HG03175 (cell line): ENCODE results near the gene FAM184A.
"Not testable (repeated sequence)": the region's sequence is repeated elsewhere in the genome, so short reads cannot be mapped to it uniquely, and the experiment has no call there.

Source experiments
- ATAC-seq: cut with Tn5 transposase; IDR thresholded peaks from one replicate; pipeline ENCODE4 v1.9.1; 2021; ENCODE audit warnings: mild to moderate bottlenecking, moderate library complexity; ENCODE audit not compliant: unreplicated experiment

FAM184A gene

GRCh38 chr6:119022796-119023195 is 55.7 kb downstream of the FAM184A start:
- ATAC-seq = no peak

- no peak for ATAC-seq
Measured at GRCh38 chr6:119020597-119021561, 57.6 kb downstream of the FAM184A start.

- ATAC-seq = not testable (repeated sequence)
Measured at GRCh38 chr6:119015165-119015564, 63.3 kb downstream of the FAM184A start.

GRCh38 chr6:119012521-119012920 is 65.9 kb downstream of the FAM184A start:
- no peak for ATAC-seq

- not testable (repeated sequence) for ATAC-seq
Measured at GRCh38 chr6:119009266-119009665, 69.2 kb downstream of the FAM184A start.

DNA sequence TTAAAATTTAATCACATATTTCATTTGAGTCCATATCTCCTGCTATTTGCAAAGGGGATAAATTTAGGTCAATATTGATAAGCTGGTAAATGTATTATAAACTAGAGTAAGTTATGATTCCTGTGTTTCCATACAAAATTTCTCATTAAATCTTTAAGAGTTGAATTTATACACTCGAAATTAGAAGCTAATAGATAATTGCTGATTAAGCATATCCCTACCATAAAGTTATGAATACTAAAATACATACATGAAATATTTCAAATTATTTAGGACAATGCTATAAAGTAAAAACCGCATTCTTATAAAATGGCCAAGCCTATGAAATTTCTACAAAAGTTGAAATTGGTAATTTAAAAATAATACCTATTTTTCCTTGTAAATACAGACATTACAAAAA is 71.5 kb downstream of the FAM184A start:
- ATAC-seq = no peak

DNA sequence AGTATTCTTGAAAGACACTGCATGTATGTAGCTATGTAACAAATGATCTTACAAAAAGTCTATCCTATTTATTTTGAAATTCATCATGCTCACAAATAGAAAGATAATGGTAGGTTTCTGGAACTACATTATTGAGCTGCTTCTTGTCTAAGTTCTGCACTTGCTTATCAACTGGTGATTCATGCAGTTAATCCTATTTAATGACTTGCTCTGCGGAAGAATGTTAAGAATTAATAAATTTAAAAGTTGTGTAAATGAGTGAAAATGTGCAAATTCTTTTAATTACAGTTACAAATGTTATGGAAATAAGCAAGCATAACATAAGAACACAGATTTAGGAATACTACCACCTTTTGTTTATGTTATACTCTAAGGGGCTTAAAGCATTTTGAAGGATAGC is 76.4 kb downstream of the FAM184A start:
- no peak for ATAC-seq

GRCh38 chr6:118999494-119000040 is 78.9 kb downstream of the FAM184A start:
- ATAC-seq = no peak

GRCh38 chr6:118997426-118997825 is 81.0 kb downstream of the FAM184A start:
- ATAC-seq = not testable (repeated sequence)

- ATAC-seq = no peak
Measured at GRCh38 chr6:118996289-118996820, 82.1 kb downstream of the FAM184A start.

DNA sequence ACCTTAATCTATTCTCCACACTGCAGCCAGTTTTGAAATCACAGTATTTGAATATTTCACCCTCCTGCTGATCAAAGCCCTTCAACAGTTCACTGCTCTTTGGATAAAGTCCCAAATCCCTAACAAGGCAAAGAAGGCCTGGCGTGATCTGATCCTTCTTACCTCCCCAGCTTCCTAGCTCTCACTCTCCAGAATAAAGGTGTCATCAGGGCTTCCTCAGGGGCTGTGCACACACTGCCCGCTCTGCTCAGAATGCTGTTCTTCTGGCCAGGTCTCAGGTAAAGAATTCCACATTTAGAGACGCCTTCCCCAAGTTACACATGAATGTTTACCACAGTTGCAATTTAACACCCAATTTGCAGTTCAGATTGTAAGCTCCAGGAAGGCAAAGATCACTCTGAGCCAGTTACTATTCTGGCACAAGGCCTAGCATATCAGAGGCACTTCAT is 84.6 kb downstream of the FAM184A start:
- no peak for ATAC-seq

- no peak for ATAC-seq
Measured at GRCh38 chr6:118993358-118993757, 85.1 kb downstream of the FAM184A start.

DNA sequence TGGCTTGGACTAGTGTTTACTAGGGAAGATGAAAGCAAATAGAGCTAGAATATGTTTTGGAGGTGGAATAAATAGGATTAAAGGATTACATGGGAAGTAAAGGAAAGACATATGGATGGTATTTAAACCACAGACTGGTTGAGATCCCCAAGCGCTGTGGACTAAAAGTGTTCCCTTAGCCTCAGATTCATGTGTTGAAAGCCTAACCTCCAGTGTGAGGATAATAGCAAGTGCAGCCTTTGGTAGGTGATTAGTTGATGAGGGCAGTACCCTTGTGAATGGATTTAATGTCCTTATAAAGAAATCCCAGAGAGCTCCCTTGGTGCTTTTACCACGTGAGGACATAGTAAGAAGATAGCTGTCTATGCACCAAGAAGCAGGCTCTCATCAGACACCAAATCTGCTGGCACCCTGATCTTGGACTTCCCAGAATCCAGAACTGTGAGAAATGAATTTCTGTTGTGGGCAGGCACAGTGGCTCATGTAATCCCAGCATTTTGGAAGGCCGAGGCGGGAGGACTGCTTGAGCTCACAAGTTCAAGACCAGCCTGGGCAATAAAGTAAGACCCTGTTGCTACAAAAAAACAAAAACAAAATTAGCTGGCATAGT is 86.2 kb downstream of the FAM184A start:
- no peak for ATAC-seq

DNA sequence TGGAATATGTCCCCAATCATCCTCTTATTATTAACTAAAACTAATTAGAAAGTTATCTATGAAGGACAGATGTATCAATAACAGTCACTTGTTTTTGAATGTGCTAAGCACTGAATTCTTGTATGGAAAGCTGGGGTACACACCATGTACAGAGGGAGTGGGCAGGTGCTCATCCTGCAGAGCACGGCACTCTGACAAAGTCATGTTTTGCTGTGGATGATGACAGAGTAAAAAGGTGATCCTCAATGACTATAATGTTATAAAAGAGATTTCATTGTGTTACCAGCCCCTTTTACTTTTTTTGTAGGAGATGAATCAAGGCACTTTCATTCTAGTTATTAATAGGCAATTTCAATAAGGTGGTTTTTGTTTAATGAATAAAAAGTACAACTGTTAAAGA is 92.2 kb downstream of the FAM184A start:
- no peak for ATAC-seq

DNA sequence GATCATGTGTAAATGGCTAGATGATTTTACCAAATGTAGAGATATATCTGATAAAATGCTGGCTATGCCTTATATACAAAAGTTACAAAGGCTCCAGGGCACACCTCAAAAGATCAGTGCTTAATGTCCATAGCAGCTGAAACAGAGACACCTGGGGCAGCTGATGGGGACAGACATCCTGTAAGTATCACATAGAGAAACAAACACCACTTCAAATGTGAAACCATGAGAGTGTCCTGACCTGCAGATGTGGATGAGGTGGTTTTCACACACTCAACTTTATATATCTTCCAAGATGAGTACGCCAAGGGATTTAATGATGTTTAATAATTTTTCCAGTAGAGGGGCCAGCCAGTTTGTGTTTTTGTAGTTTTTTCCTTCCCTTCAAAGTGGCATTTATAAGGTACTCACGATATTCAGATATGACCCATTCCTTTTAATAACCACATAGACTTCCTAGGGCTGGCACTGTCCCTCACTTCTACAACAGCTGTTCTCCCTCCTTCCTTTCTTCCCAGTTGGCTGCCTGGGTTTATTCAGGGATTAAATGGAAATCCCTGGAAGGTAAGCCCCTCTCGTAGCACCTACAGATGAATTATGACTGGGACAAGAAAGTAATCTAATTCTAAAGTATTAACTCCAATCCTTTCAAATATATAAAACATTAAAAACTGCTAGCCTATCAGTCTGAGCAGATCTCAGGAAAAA is 93.2 kb downstream of the FAM184A start:
- ATAC-seq = no peak

DNA sequence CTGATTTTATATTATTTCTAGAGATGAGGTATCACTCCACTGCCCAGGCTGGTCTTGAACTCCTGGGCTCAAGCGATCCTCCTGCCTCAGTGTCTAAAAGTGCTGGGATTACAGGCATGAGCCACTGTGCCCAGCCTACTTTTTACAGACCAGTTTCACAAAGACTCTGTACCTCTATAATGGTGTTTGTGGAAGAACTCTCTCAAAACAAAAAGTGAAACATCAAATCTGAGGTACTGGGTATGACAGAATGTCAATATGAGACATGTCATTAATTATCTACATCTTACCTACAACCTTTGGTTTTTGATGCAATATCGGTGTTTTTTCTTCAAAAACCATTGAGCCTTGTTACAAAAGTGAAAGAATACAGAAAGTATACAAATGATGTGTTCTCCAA is 94.1 kb downstream of the FAM184A start:
- ATAC-seq = no peak

- ATAC-seq = no peak
Measured at GRCh38 chr6:118982575-118982911, 95.9 kb downstream of the FAM184A start.

- ATAC-seq = no peak
Measured at GRCh38 chr6:118981884-118982574, 96.4 kb downstream of the FAM184A start.

DNA sequence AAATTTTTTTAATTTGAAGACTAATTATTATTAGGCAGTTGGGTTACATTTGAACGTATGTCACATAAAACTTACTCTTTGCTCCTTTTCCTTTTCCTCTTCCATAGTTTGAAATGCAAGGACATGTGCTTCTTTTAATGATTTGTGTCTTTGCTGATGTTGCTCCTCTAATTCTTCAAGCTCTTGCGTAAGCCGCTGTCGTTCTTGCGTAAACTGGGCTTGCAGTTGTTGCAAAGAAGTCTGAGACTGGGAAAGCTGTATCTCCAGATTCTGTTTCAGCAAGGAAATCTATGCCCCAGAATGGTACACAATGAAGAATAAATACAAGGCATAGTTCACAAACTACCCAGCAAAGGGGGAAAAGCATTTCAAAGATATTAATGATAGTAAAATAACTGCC is 98.4 kb downstream of the FAM184A start:
- no peak for ATAC-seq

DNA sequence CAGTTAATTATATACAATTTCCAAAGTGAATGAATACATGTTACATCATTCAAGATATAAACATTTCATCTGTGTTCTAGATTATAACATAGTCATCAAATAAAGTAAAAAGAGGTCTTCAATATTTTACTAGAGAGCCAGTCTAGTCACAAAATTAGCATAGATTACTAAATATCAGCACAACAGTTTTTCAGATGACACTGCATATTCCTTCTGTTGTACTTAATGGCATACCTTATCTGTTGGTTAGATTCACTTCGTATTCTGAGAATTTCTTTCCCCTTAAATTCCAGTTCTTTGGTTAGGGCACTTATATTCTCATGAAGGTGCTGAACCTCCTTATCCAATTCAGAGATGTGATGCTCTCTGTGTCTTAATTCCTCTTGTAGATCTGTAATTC is 103.7 kb downstream of the FAM184A start:
- no peak for ATAC-seq
